CD4-positive, alpha-beta T cell treated with Interleukin-10 for 1 hour (primary cell): Measurements from ENCODE around the gene CEACAM18.

Experiments used
- DNase-seq: peaks from one replicate; pipeline ENCODE4 v3.0.0-alpha.2; 2020

CEACAM18 gene

GRCh38 chr19:51539821-51540366 lies 61.6 kb downstream of the CEACAM18 start:
- DNase-seq = no peak
